SJSA1 (cell line): ENCODE measurements around the gene PCDHB16. TPM values are rescaled to one million over a fixed set of nuclear protein-coding genes. Genes with fewer than 3 reads are reported as not detected.
"Not testable (repeated sequence)": the region's sequence is repeated elsewhere in the genome, so short reads cannot be mapped to it uniquely, and the experiment has no call there.

ENCODE experiments used
- DNase-seq, 2 experiments: peaks; one replicate each; pipeline ENCODE4 v3.0.0-alpha.2; 2015 to 2020; ENCODE audit warnings: low spot score in 2 of 2, low read depth in 1 of 2
- H3K27ac ChIP-seq: fragments of 250-450 bp; sonication (Bioruptor Pico); 2 replicates; pipeline ENCODE4 v1.5.1; 2020; ENCODE audit warnings: mild to moderate bottlenecking, moderate library complexity
- H3K27me3 ChIP-seq: fragments of 250-450 bp; sonication (Bioruptor Pico); replicated peaks from 2 replicates; pipeline ENCODE4 v1.5.1; 2020; ENCODE audit warnings: mild to moderate bottlenecking, moderate library complexity
- H3K36me3 ChIP-seq: fragments of 250-450 bp; sonication (Bioruptor Pico); 2 replicates; pipeline ENCODE4 v1.5.1; 2020; ENCODE audit warnings: mild to moderate bottlenecking
- H3K4me1 ChIP-seq: fragments of 250-450 bp; sonication (Bioruptor Pico); replicated peaks from 2 replicates; pipeline ENCODE4 v1.6.1; 2021; ENCODE audit warnings: mild to moderate bottlenecking
- H3K4me3 ChIP-seq: fragments of 250-450 bp; sonication (Bioruptor Pico); 2 replicates; pipeline ENCODE4 v1.5.1; 2020; ENCODE audit warnings: mild to moderate bottlenecking
- H3K9me3 ChIP-seq: fragments of 250-450 bp; sonication (Bioruptor Pico); replicated peaks from 2 replicates; pipeline ENCODE4 v1.5.1; 2020; ENCODE audit warnings: mild to moderate bottlenecking
- total RNA-seq: library from RNA; depleted of rRNA; stranded (reverse); fragments of >200 nt; shearing (Covaris generic); gene quantifications from 2 replicates; pipeline ENCODE4 v1.2.3, GENCODE V29; 2014

PCDHB16 gene
- total RNA-seq, 1 experiment from 2014 or later = 16.3 TPM

DNA sequence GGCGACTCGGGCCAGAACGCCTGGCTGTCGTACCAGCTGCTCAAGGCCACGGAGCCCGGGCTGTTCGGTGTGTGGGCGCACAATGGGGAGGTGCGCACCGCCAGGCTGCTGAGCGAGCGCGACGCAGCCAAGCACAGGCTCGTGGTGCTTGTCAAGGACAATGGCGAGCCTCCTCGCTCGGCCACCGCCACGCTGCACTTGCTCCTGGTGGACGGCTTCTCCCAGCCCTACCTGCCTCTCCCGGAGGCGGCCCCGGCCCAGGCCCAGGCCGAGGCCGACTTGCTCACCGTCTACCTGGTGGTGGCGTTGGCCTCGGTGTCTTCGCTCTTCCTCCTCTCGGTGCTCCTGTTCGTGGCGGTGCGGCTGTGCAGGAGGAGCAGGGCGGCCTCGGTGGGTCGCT is 12.1 kb downstream of the PCDHB16 start:
- H3K36me3 ChIP-seq, H3K4me3 ChIP-seq, DNase-seq, H3K27ac ChIP-seq, H3K4me1 ChIP-seq, H3K27me3 ChIP-seq: not testable (repeated sequence)
- H3K9me3 ChIP-seq = peaks cover 13% of the 10 kb centered on the region

DNA sequence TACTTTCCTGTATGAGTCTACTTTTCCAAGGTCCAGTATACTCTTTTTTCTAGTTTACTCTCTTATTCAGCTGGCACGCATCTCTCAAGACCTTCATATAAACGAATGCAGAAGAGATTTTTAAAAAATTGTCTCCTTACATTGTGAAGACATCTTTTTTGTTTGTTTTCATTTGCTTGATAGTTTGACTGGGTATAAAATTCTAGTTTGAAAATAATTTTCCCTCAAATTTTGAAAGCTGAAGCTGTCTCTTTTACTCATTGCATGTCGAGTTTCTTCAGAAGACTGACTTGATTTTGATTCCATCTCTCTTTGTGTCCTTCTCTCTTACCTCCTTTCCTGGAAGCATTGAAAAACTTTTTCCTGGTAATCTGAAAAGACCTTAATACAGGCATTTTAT is 14.2 kb downstream of the PCDHB16 start:
- H3K27ac ChIP-seq = no peak overlapping the region
- no peaks in the 10 kb centered on the region for H3K36me3 ChIP-seq
- H3K4me1 ChIP-seq = no peaks in the 10 kb centered on the region
- peaks cover 16% of the 10 kb centered on the region for H3K9me3 ChIP-seq
- H3K4me3 ChIP-seq = no peak overlapping the region
- H3K27me3 ChIP-seq = no peaks in the 10 kb centered on the region
- no peak for DNase-seq

DNA sequence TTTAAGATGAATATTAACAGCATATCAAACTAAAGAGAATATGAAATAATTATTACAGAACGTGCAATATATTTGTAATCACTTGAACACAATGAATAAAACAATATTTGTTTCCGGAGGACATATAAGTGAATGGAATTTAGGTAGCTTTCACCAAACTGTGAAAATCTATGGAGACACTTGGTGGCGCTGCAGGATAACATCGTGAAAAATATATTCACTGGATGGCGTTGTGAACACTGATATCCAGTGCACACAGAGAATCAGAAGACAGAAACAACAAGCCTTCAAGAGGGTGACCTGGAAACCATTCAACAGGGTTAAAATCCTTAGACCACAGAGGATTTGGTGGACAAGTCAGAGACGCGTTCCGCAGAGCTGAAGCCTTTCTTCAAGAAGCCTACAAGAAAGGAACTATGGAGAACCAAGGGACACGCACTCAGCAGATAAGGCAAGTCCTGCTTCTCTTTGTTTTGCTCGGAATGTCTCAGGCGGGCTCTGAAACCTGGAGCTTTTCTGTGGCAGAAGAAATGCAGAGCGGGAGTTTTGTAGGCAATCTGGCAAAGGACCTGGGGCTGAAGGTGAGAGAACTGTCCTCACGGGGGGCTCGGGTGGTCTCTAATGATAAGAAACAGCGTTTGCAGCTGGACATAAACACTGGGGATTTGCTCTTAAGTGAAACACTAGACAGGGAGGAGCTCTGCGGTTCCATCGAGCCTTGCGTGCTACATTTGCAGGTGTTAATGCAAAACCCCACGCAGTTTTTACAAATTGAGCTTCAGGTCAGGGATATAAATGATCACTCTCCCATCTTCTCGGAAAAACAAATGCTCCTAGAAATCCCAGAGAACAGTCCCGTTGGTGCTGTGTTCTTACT is 17.4 kb downstream of the PCDHB16 start, which contains the start of gene PCDHB11:
Gene PCDHB11, plus strand, starts transcription at position 269 of the 877 bp plus-strand sequence. Its CDS starts 148 bp downstream, at position 417.
- Histone ChIP-seq H3K9me3 (peaks cover 13% of the 10 kb centered on the region; the same call in 1 of the 2 replicates), H3K27me3 (no peaks in the 10 kb centered on the region), H3K4me1 (no peaks in the 10 kb centered on the region), H3K4me3 (no peak within 1 kb of the TSS), H3K36me3 (no peaks in the 10 kb centered on the region), H3K27ac (no peak within 1 kb of the TSS)
- DNase-seq = no peak

DNA sequence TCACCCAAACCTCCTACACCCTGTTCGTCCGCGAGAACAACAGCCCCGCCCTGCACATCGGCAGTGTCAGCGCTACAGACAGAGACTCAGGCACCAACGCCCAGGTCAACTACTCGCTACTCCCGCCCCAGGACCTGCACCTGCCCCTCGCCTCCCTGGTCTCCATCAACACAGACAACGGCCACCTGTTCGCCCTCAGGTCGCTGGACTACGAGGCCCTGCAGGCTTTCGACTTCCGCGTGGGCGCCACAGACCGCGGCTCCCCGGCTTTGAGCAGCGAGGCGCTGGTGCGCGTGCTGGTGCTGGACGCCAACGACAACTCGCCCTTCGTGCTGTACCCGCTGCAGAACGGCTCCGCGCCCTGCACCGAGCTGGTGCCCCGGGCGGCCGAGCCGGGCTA is 18.9 kb downstream of the PCDHB16 start:
- H3K4me3 ChIP-seq, DNase-seq, H3K4me1 ChIP-seq, H3K27ac ChIP-seq, H3K36me3 ChIP-seq, H3K27me3 ChIP-seq: not testable (repeated sequence)
- peaks cover 13% of the 10 kb centered on the region; the same call in 1 of the 2 replicates for H3K9me3 ChIP-seq

DNA sequence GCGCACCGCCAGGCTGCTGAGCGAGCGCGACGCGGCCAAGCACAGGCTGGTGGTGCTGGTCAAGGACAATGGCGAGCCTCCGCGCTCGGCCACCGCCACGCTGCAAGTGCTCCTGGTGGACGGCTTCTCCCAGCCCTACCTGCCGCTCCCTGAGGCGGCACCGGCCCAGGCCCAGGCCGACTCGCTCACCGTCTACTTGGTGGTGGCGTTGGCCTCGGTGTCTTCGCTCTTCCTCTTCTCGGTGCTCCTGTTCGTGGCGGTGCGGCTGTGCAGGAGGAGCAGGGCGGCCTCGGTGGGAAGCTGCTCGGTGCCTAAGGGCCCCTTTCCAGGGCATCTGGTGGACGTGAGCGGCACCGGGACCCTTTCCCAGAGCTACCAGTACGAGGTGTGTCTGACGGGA is 19.5 kb downstream of the PCDHB16 start:
- not testable (repeated sequence) for H3K27ac ChIP-seq, H3K36me3 ChIP-seq, H3K4me3 ChIP-seq, H3K4me1 ChIP-seq, H3K27me3 ChIP-seq, DNase-seq
- H3K9me3 ChIP-seq = peaks cover 13% of the 10 kb centered on the region; the same call in 1 of the 2 replicates

DNA sequence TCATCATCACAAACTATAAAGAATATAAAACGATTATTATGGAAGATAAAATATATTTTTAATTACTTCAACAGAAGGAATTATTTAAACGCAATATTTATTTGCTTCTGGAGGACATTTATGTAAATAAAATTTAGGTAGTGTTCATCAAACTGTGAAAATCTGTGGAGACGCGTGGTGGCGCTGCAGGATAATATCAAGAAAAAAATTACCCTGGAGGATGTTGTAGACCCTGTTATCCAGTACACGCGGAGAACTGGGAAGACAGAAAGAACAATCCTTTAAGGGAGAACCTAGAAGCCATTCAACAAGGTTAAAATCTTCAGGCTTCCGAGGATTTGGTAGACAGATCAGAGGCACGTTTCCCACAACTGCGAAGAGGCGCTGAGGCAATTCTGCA is 26.3 kb downstream of the PCDHB16 start, which contains the start of gene PCDHB12:
Gene PCDHB12, plus strand, starts transcription at position 242 of the 400 bp plus-strand sequence. CDS start 189 bp downstream, outside the sequence.
- Histone ChIP-seq H3K4me1 (no peaks in the 10 kb centered on the region), H3K27ac (no peak within 1 kb of the TSS), H3K9me3 (no peaks in the 10 kb centered on the region), H3K36me3 (no peaks in the 10 kb centered on the region), H3K4me3 (peak within 1 kb of the TSS; percentile 13; the same call in 1 of the 2 replicates), H3K27me3 (no peaks in the 10 kb centered on the region)
- DNase-seq = peak in 1 of 2 experiments; percentile 15

DNA sequence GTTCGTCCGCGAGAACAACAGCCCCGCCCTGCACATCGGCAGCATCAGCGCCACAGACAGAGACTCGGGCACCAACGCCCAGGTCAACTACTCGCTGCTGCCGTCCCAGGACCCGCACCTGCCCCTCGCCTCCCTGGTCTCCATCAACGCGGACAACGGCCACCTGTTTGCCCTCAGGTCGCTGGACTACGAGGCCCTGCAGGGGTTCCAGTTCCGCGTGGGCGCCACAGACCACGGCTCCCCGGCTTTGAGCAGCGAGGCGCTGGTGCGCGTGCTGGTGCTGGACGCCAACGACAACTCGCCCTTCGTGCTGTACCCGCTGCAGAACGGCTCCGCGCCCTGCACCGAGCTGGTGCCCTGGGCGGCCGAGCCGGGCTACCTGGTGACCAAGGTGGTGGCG is 28.1 kb downstream of the PCDHB16 start:
- H3K27ac ChIP-seq = not testable (repeated sequence)

DNA sequence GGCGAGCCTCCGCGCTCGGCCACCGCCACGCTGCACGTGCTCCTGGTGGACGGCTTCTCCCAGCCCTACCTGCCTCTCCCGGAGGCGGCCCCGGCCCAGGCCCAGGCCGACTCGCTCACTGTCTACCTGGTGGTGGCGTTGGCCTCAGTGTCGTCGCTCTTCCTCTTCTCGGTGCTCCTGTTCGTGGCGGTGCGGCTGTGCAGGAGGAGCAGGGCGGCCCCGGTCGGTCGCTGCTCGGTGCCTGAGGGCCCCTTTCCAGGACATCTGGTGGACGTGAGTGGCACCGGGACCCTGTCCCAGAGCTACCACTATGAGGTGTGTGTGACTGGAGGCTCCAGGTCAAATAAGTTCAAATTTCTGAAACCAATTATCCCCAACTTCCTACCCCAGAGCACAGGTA is 28.7 kb downstream of the PCDHB16 start:
- H3K9me3 ChIP-seq, H3K27me3 ChIP-seq, H3K27ac ChIP-seq, DNase-seq, H3K4me3 ChIP-seq, H3K36me3 ChIP-seq, H3K4me1 ChIP-seq: not testable (repeated sequence)

More for the DNA sequence above, 28.1 kb downstream of the PCDHB16 start:
- H3K27me3 ChIP-seq, H3K9me3 ChIP-seq, H3K36me3 ChIP-seq, H3K4me3 ChIP-seq, DNase-seq, H3K4me1 ChIP-seq: not testable (repeated sequence)

DNA sequence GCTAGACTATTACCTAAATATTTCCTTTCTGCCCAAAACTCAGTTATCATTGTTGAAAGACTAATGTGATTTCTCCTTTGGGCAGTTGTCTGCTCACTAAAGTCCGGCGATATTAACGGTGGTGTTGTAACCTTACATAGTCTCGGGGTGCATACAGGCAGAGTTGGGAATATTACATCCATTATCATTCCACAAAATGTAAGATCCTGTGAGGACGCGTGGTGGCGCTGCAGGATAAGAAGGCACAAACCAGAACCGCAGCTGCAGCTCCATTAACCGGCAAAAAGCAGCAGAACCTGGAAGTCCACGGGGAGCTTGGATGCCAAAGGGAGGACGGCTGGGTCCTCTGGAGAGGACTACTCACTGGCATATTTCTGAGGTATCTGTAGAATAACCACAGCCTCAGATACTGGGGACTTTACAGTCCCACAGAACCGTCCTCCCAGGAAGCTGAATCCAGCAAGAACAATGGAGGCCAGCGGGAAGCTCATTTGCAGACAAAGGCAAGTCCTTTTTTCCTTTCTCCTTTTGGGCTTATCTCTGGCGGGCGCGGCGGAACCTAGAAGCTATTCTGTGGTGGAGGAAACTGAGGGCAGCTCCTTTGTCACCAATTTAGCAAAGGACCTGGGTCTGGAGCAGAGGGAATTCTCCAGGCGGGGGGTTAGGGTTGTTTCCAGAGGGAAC is 31.6 kb downstream of the PCDHB16 start, which contains the start of gene PCDHB13:
Gene PCDHB13, plus strand, starts transcription at position 264 of the 684 bp plus-strand sequence. Its CDS starts 205 bp downstream, at position 469.
- not testable (repeated sequence) for H3K4me1 ChIP-seq, H3K4me3 ChIP-seq, DNase-seq, H3K36me3 ChIP-seq, H3K9me3 ChIP-seq, H3K27me3 ChIP-seq, H3K27ac ChIP-seq

DNA sequence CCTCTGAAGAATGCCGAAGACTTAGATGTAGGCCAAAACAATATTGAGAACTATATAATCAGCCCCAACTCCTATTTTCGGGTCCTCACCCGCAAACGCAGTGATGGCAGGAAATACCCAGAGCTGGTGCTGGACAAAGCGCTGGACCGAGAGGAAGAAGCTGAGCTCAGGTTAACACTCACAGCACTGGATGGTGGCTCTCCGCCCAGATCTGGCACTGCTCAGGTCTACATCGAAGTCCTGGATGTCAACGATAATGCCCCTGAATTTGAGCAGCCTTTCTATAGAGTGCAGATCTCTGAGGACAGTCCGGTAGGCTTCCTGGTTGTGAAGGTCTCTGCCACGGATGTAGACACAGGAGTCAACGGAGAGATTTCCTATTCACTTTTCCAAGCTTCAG is 32.4 kb downstream of the PCDHB16 start:
- H3K36me3 ChIP-seq, H3K27me3 ChIP-seq, H3K27ac ChIP-seq, H3K9me3 ChIP-seq, H3K4me3 ChIP-seq, DNase-seq, H3K4me1 ChIP-seq: not testable (repeated sequence)

DNA sequence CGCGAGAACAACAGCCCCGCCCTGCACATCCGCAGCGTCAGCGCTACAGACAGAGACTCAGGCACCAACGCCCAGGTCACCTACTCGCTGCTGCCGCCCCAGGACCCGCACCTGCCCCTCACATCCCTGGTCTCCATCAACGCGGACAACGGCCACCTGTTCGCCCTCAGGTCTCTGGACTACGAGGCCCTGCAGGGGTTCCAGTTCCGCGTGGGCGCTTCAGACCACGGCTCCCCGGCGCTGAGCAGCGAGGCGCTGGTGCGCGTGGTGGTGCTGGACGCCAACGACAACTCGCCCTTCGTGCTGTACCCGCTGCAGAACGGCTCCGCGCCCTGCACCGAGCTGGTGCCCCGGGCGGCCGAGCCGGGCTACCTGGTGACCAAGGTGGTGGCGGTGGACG is 33.3 kb downstream of the PCDHB16 start:
- H3K4me3 ChIP-seq, H3K9me3 ChIP-seq, H3K27ac ChIP-seq, H3K27me3 ChIP-seq, H3K4me1 ChIP-seq, DNase-seq, H3K36me3 ChIP-seq: not testable (repeated sequence)

DNA sequence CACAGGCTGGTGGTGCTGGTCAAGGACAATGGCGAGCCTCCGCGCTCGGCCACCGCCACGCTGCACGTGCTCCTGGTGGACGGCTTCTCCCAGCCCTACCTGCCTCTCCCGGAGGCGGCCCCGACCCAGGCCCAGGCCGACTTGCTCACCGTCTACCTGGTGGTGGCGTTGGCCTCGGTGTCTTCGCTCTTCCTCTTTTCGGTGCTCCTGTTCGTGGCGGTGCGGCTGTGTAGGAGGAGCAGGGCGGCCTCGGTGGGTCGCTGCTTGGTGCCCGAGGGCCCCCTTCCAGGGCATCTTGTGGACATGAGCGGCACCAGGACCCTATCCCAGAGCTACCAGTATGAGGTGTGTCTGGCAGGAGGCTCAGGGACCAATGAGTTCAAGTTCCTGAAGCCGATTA is 33.8 kb downstream of the PCDHB16 start:
- not testable (repeated sequence) for H3K4me1 ChIP-seq, DNase-seq, H3K36me3 ChIP-seq, H3K4me3 ChIP-seq, H3K27me3 ChIP-seq, H3K27ac ChIP-seq, H3K9me3 ChIP-seq

DNA sequence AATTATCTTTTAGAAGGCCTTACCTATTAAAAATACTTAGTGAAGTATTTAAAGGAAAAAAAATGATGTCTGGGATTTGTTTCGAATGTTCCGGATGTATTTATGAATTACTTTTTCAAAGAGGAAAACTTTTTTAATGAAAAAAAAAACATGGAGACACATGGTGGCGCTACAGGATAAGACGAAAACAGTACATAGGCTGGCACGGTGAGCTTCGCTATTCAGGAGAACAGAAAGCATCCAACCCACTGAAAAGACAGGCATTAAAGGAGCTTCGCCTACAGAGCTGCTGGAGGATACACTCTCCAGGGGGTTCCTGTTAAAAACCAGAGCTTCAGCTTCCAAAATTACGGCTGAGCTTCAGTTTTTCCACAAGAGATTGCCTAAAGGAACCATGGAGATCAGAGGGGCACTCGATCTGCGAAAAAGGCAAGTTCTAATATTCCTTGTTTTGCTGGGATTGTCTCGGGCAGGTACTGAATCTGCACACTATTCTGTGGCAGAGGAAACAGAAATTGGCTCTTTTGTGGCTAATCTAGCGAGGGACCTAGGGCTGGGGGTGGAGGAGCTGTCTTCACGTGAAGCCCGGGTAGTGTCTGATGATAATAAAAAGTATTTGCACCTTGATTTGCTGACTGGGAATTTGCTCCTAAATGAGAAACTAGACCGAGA is 41.1 kb downstream of the PCDHB16 start, which contains the start of gene PCDHB14:
Gene PCDHB14, plus strand, starts transcription at position 232 of the 672 bp plus-strand sequence. Its CDS starts 163 bp downstream, at position 395.
- no peak within 1 kb of the TSS for H3K27ac ChIP-seq
- peak in 1 of 2 experiments; percentile 74 for DNase-seq
- H3K4me3 ChIP-seq = peak within 1 kb of the TSS; percentile 43
- peaks cover 2% of the 10 kb centered on the region; the same call in 1 of the 2 replicates for H3K9me3 ChIP-seq
- no peaks in the 10 kb centered on the region for H3K4me1 ChIP-seq
- H3K36me3 ChIP-seq = no peaks in the 10 kb centered on the region
- no peaks in the 10 kb centered on the region for H3K27me3 ChIP-seq
